OCI-LY3 (cell line): ENCODE data around the gene ASTN2.

ENCODE experiments used
- H2AFZ ChIP-seq: fragments of 200-600, 300-600 bp; shearing (Covaris generic); 2 replicates; pipeline ENCODE4 v1.6.0; 2014; ENCODE audit warnings: antibody characterized with exemption, low read depth, low read length
- H3K27ac ChIP-seq: fragments of 200-600, 300-600 bp; sonication (generic); 2 replicates; pipeline ENCODE4 v1.5.1; 2014; ENCODE audit warnings: mild to moderate bottlenecking, low read length, moderate library complexity, mixed read lengths
- H3K27me3 ChIP-seq: fragments of 200-600, 300-600 bp; sonication (generic); 2 replicates; pipeline ENCODE4 v1.6.1; 2014; ENCODE audit warnings: low read depth, low read length, mixed read lengths
- H3K36me3 ChIP-seq: fragments of 200-600, 300-600 bp; sonication (generic); replicated peaks from 2 replicates; pipeline ENCODE3; 2014; ENCODE audit warnings: low read depth, low read length, mixed read lengths
- H3K4me1 ChIP-seq: fragments of 300-600, 200-600 bp; sonication (generic); 2 replicates; pipeline ENCODE4 v1.6.1; 2014; ENCODE audit warnings: low read length, mixed read lengths
- H3K4me2 ChIP-seq: fragments of 200-600, 300-600 bp; sonication (generic); 2 replicates; pipeline ENCODE4 v1.6.1; 2014; ENCODE audit warnings: low read length, mixed read lengths
- H3K4me3 ChIP-seq: fragments of 300-600, 200-600 bp; sonication (generic); 2 replicates; pipeline ENCODE4 v1.5.1; 2014; ENCODE audit warnings: antibody characterized with exemption, mild to moderate bottlenecking, low read length, moderate library complexity
- H3K79me2 ChIP-seq: fragments of 300-600, 200-600 bp; shearing (Covaris generic); 2 replicates; pipeline ENCODE4 v1.6.1; 2014; ENCODE audit warnings: mild to moderate bottlenecking, low read length, mixed read lengths
- H3K9ac ChIP-seq: fragments of 300-600, 200-600 bp; shearing (Covaris generic); 2 replicates; pipeline ENCODE4 v1.6.0; 2014; ENCODE audit warnings: mild to moderate bottlenecking, low read length, moderate library complexity
- H3K9me3 ChIP-seq: fragments of 200-600, 300-600 bp; shearing (Covaris generic); 2 replicates; pipeline ENCODE4 v1.6.1; 2014; ENCODE audit warnings: low read length, mixed read lengths; ENCODE audit not compliant: insufficient read depth
- H4K20me1 ChIP-seq: fragments of 200-600, 300-600 bp; sonication (generic); 2 replicates; pipeline ENCODE4 v1.6.1; 2016; ENCODE audit warnings: low read length, mixed read lengths; ENCODE audit not compliant: insufficient read depth
- CTCF ChIP-seq: fragments of 200-600, 300-600 bp; sonication (generic); IDR thresholded peaks from 2 replicates; pipeline ENCODE4 v1.5.1; 2014; ENCODE audit warnings: antibody characterized with exemption, low read length, low read depth
- EZH2phosphoT487 ChIP-seq: fragments of 200-600 bp; shearing (Covaris generic); IDR thresholded peaks from 2 replicates; pipeline ENCODE4 v1.6.1; 2018; ENCODE audit warnings: antibody characterized with exemption, mixed run types, low read depth

ASTN2 gene

GRCh38 chr9:116806075-116806474 lies 608.8 kb downstream of the ASTN2 start:
- Histone ChIP-seq H3K9ac (no peak overlapping the region), H3K27ac (no peak overlapping the region), H3K9me3 (no peaks in the 10 kb centered on the region), H3K4me1 (no peaks in the 10 kb centered on the region), H3K79me2 (no peaks in the 10 kb centered on the region), H3K36me3 (no peaks in the 10 kb centered on the region), H3K4me3 (no peak overlapping the region), H3K27me3 (peaks cover 6% of the 10 kb centered on the region; the same call in 1 of the 2 replicates), H2AFZ (no peak overlapping the region), H4K20me1 (no peaks in the 10 kb centered on the region), H3K4me2 (no peak overlapping the region)
- TF ChIP-seq EZH2phosphoT487 (no peak), CTCF (no peak)

GRCh38 chr9:116800885-116801284 lies 614.0 kb downstream of the ASTN2 start:
- Histone ChIP-seq H3K4me2 (no peak overlapping the region), H3K9ac (no peak overlapping the region), H4K20me1 (no peaks in the 10 kb centered on the region), H3K79me2 (no peaks in the 10 kb centered on the region), H3K36me3 (no peaks in the 10 kb centered on the region), H3K9me3 (no peaks in the 10 kb centered on the region), H3K4me1 (no peaks in the 10 kb centered on the region), H2AFZ (no peak overlapping the region), H3K27me3 (0 out of 2 replicates have a peak, but pooled peaks cover 2% of the 10 kb centered on the region), H3K27ac (no peak overlapping the region), H3K4me3 (no peak overlapping the region)
- no peak for TF ChIP-seq EZH2phosphoT487
- TF ChIP-seq CTCF: no peak

GRCh38 chr9:116800074-116800473 lies 614.8 kb downstream of the ASTN2 start:
- H3K9me3 ChIP-seq: no peaks in the 10 kb centered on the region
- H3K4me2 ChIP-seq: no peak overlapping the region
- no peaks in the 10 kb centered on the region for H3K4me1 ChIP-seq
- no peaks in the 10 kb centered on the region for H4K20me1 ChIP-seq
- no peak overlapping the region for H3K9ac ChIP-seq
- no peaks in the 10 kb centered on the region for H3K79me2 ChIP-seq
- no peak overlapping the region for H2AFZ ChIP-seq
- H3K27ac ChIP-seq: no peak overlapping the region
- H3K36me3 ChIP-seq: no peaks in the 10 kb centered on the region
- TF ChIP-seq CTCF: no peak
- 0 out of 2 replicates have a peak, but pooled peaks cover 2% of the 10 kb centered on the region for H3K27me3 ChIP-seq
- no peak overlapping the region for H3K4me3 ChIP-seq

- no peak overlapping the region for H2AFZ ChIP-seq
- 0 out of 2 replicates have a peak, but pooled peaks cover 2% of the 10 kb centered on the region for H3K27me3 ChIP-seq
- TF ChIP-seq CTCF (no peak), EZH2phosphoT487 (no peak)
- H3K4me2 ChIP-seq: no peak overlapping the region
- H4K20me1 ChIP-seq: no peaks in the 10 kb centered on the region
- H3K79me2 ChIP-seq: no peaks in the 10 kb centered on the region
- H3K9ac ChIP-seq: no peak overlapping the region
- no peaks in the 10 kb centered on the region for H3K4me1 ChIP-seq
- H3K4me3 ChIP-seq: no peak overlapping the region
- H3K36me3 ChIP-seq: no peaks in the 10 kb centered on the region
- no peaks in the 10 kb centered on the region for H3K9me3 ChIP-seq
- H3K27ac ChIP-seq: no peak overlapping the region
These were observed 616.3 kb downstream of the ASTN2 start for GRCh38 chr9:116798521-116798920.
